Measurements from ENCODE around the gene NUP133.

- TF ChIP-seq CTCF (IDR thresholded peaks at IDR 0.05; ENCODE audit: low read depth, low read length) (no peak), POLR2A (IDR thresholded peaks at IDR 0.05; ENCODE audit: extremely low read depth, insufficient read length) (no peak), MYC (IDR thresholded peaks at IDR 0.05; ENCODE audit: low read depth, low read length) (no peak)
These were observed 27.1 kb upstream of the NUP133 start for GRCh38 chr1:229535230-229535629.

Measured in NB4 (cell line).